Type B pancreatic cell (in vitro differentiated cells): Measurements from ENCODE around the gene ABI3. TPM values are rescaled to one million over a fixed set of nuclear protein-coding genes. Genes with fewer than 3 reads are reported as not detected.

Source experiments
- DNase-seq: peaks from one replicate; pipeline ENCODE4 v3.0.0; 2021; ENCODE audit warnings: mixed read lengths; ENCODE audit not compliant: unreplicated experiment; ENCODE audit errors: extremely low spot score
- H3K27ac Mint-ChIP-seq: 2 replicates; pipeline ENCODE4 v1.8.0; 2021; ENCODE audit warnings: mild to moderate bottlenecking, mixed read lengths
- H3K27me3 Mint-ChIP-seq: 2 replicates; pipeline ENCODE4 v1.8.0; 2021; ENCODE audit warnings: mixed read lengths
- H3K36me3 Mint-ChIP-seq: 2 replicates; pipeline ENCODE4 v1.8.0; 2021; ENCODE audit warnings: mixed read lengths
- H3K4me1 Mint-ChIP-seq: one replicate; pipeline ENCODE4 v1.8.0; 2021; ENCODE audit warnings: mixed read lengths; ENCODE audit not compliant: unreplicated experiment
- H3K4me3 Mint-ChIP-seq: 2 replicates; pipeline ENCODE4 v1.8.0; 2021; ENCODE audit warnings: mild to moderate bottlenecking, mixed read lengths
- H3K9me3 Mint-ChIP-seq: 2 replicates; pipeline ENCODE4 v1.8.0; 2021; ENCODE audit warnings: mixed read lengths
- CTCF ChIP-seq: fragments of 200-600 bp; sonication (generic); conservative IDR thresholded peaks from 2 replicates; pipeline ENCODE4 v1.5.0; 2021; ENCODE audit warnings: antibody characterized with exemption, mild to moderate bottlenecking
- total RNA-seq: library from RNA; stranded (reverse); gene quantifications from 2 replicates; pipeline ENCODE4 v1.2.1, GENCODE V29; 2021; ENCODE audit warnings: low replicate concordance

Gene ABI3
- total RNA-seq, 1 donor from 2014 or later = 0.31 TPM

- peaks cover 69% of the 10 kb centered on the region for H3K27me3 Mint-ChIP-seq
Observed at GRCh38 chr17:49229805-49230600, 19.5 kb downstream of the ABI3 start.

DNA sequence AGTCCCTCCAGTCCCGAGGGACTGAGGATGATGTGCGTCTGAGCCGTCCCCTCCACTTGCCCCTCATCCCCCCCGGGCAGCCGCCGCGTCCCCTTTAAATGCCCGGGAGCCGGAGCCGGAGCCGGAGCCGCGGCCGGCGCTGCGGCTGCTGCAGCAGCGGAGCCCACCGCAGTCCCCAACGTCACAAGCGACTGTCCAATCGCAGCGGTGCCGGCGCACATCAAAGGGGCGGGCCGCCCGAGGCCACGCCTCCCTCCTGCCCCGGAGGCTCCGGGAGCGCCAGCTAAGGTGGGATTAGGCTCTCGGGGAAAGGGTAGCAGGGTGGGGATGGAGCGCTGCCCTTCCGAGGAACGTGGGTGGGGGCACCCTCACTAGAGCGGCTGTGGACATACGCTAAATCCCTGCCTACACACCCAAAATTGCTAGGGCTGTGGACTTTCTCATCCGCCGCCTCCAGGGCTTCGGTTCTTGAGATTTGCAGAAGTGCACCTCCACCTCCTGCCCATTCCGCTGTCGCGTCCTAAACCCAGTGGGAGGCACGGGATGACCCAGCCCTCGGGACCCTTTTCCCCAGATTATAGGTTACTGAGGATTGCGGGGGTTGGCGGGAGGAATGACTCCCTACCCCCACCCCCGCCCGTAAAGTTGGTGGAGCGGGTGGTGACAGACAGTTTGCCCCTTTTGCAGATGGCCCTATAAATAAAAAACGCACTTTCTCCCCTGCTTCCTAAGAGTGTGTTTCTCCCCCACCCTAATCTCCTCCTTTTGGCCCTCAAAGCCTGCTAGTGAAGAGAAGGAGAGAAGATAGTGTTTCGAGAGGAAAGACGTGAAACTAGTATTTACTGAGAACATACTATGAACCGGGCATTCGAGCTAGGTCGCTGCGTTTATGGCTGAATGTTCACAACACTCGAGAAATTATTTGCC lies 20.4 kb downstream of the ABI3 start, which contains the start of gene PHOSPHO1:
TSS of gene PHOSPHO1 (minus strand) at position 152 of the 927 bp plus-strand sequence. CDS start 4,096 bp downstream, outside the sequence.
- peak; percentile 88 for DNase-seq
- peaks cover 8% of the 10 kb centered on the region for H3K4me1 Mint-ChIP-seq
- H3K9me3 Mint-ChIP-seq = no peaks in the 10 kb centered on the region
- peaks cover 65% of the 10 kb centered on the region for H3K27me3 Mint-ChIP-seq
- TF ChIP-seq CTCF = no peak
- no peak within 1 kb of the TSS for H3K27ac Mint-ChIP-seq
- H3K36me3 Mint-ChIP-seq = no peaks in the 10 kb centered on the region
- H3K4me3 Mint-ChIP-seq = peak within 1 kb of the TSS; percentile 89

More at GRCh38 chr17:49229805-49230600, 19.5 kb downstream of the ABI3 start:
- no peaks in the 10 kb centered on the region for H3K36me3 Mint-ChIP-seq
- peak overlapping the region; percentile 89 for H3K4me3 Mint-ChIP-seq
- no peak for TF ChIP-seq CTCF
- H3K27ac Mint-ChIP-seq = no peak overlapping the region
- H3K9me3 Mint-ChIP-seq = no peaks in the 10 kb centered on the region
- DNase-seq = no peak
- H3K4me1 Mint-ChIP-seq = peaks cover 8% of the 10 kb centered on the region

- Mint-ChIP-seq H3K27me3 (peaks cover 62% of the 10 kb centered on the region), H3K27ac (no peak overlapping the region), H3K4me1 (peaks cover 8% of the 10 kb centered on the region), H3K4me3 (peak overlapping the region; percentile 89), H3K9me3 (no peaks in the 10 kb centered on the region), H3K36me3 (no peaks in the 10 kb centered on the region)
- no peak for TF ChIP-seq CTCF
- no peak for DNase-seq
Observed at GRCh38 chr17:49231563-49231894, 21.0 kb downstream of the ABI3 start.

- no peaks in the 10 kb centered on the region for H3K36me3 Mint-ChIP-seq
- no peak for TF ChIP-seq CTCF
- H3K4me3 Mint-ChIP-seq = no peak overlapping the region
- H3K4me1 Mint-ChIP-seq = peaks cover 4% of the 10 kb centered on the region
- DNase-seq = no peak
- H3K27ac Mint-ChIP-seq = no peak overlapping the region
- peaks cover 44% of the 10 kb centered on the region for H3K27me3 Mint-ChIP-seq
- H3K9me3 Mint-ChIP-seq = no peaks in the 10 kb centered on the region
Observed at GRCh38 chr17:49234509-49235080, 24.1 kb downstream of the ABI3 start.

- TF ChIP-seq CTCF = no peak
- no peaks in the 10 kb centered on the region for H3K9me3 Mint-ChIP-seq
- H3K36me3 Mint-ChIP-seq = no peaks in the 10 kb centered on the region
- H3K4me3 Mint-ChIP-seq = no peak overlapping the region
- H3K4me1 Mint-ChIP-seq = peaks cover 4% of the 10 kb centered on the region
- peaks cover 45% of the 10 kb centered on the region for H3K27me3 Mint-ChIP-seq
- H3K27ac Mint-ChIP-seq = no peak overlapping the region
- no peak for DNase-seq
Observed at GRCh38 chr17:49235896-49236295, 25.4 kb downstream of the ABI3 start.
